ENCODE data around the gene METAP1D. TPM values are rescaled to one million over a fixed set of nuclear protein-coding genes. Genes with fewer than 3 reads are reported as not detected.

The METAP1D gene
- total RNA-seq, 1 experiment from 2014 or later: 4.7 TPM

GRCh38 chr2:172095905-172096625, 96.3 kb downstream of the METAP1D start:
- DNase-seq (ENCODE audit: low spot score): no peak

GRCh38 chr2:172096626-172097547, 97.1 kb downstream of the METAP1D start:
- DNase-seq (ENCODE audit: low spot score) (no peak), ATAC-seq (peak; percentile 3; the same call in 1 of the 2 replicates)
- Mint-ChIP-seq H3K4me3 (peak overlapping the region; percentile 72), H3K4me1 (peaks cover 56% of the 10 kb centered on the region), H3K27ac (no peak overlapping the region), H3K36me3 (no peaks in the 10 kb centered on the region), H3K9me3 (no peaks in the 10 kb centered on the region), H3K27me3 (ENCODE audit: low read depth) (peaks cover 100% of the 10 kb centered on the region)
- CTCF ChIA-PET: interaction anchor here (1.2 to 5.1 kb wide), 6 partner anchors 10 to 30 kb away, joined by 3 to 47 read pairs (median 18); partner anchors contain the start of gene DLX1
- TF ChIP-seq RORB (CRISPR knock-in tag; IDR thresholded peaks at IDR 0.05): no peak
- TF ChIP-seq FOXJ3 (CRISPR knock-in tag; IDR thresholded peaks at IDR 0.05; ENCODE audit: borderline replicate concordance): no peak
- TF ChIP-seq PRDM15 (CRISPR knock-in tag; IDR thresholded peaks at IDR 0.05): peak; percentile 85
- TF ChIP-seq TP53 (CRISPR knock-in tag; IDR thresholded peaks at IDR 0.05): no peak
- TF ChIP-seq SP1 (CRISPR knock-in tag; conservative IDR thresholded peaks at IDR 0.05): no peak
- no peak for TF ChIP-seq MAX (CRISPR knock-in tag; IDR thresholded peaks at IDR 0.05)
- TF ChIP-seq AFF4 (CRISPR knock-in tag; IDR thresholded peaks at IDR 0.05; ENCODE audit: borderline replicate concordance): no peak
- TF ChIP-seq RELA (CRISPR knock-in tag; IDR thresholded peaks at IDR 0.05; ENCODE audit: borderline replicate concordance): peak; percentile 54; the same call in 1 of the 2 replicates
- TF ChIP-seq AR (CRISPR knock-in tag; IDR thresholded peaks at IDR 0.05): no peak
- TF ChIP-seq FOXP1 (CRISPR knock-in tag; IDR thresholded peaks at IDR 0.05; ENCODE audit: borderline replicate concordance): 0 out of 2 replicates have a peak, but pooled peaks have one; percentile 30
- TF ChIP-seq ATF6 (CRISPR knock-in tag; IDR thresholded peaks at IDR 0.05): no peak
- POLR2A ChIA-PET: interaction anchor here (0.6 to 2.5 kb wide), 3 partner anchors 10 to 14 kb away, joined by 3 to 13 read pairs (median 3); partner anchors contain the start of gene DLX1

More at GRCh38 chr2:172095905-172096625, 96.3 kb downstream of the METAP1D start:
- H3K4me1 Mint-ChIP-seq: peaks cover 50% of the 10 kb centered on the region
- ChIA-PET POLR2A (interaction anchor here (1.2 to 2.5 kb wide), 2 partner anchors 9 to 12 kb away, joined by 3 to 13 read pairs; partner anchors contain the start of gene DLX1), CTCF (interaction anchor here (0.6 to 5.1 kb wide), 12 partner anchors 9 to 517 kb away, joined by 3 to 47 read pairs (median 4); partner anchors contain the start of gene DLX1)
- TF ChIP-seq GRHL2 (CRISPR knock-in tag; IDR thresholded peaks at IDR 0.05; ENCODE audit: insufficient replicate concordance, severe bottlenecking) (no peak), JAZF1 (CRISPR knock-in tag; IDR thresholded peaks at IDR 0.05) (no peak), ZNF317 (CRISPR knock-in tag; IDR thresholded peaks at IDR 0.05; ENCODE audit: borderline replicate concordance, low read depth) (no peak), OVOL2 (CRISPR knock-in tag; IDR thresholded peaks at IDR 0.05; ENCODE audit: borderline replicate concordance) (no peak), GABPB1 (CRISPR knock-in tag; IDR thresholded peaks at IDR 0.05) (0 out of 2 replicates have a peak, but pooled peaks have one; percentile 6)
- H3K27me3 Mint-ChIP-seq (ENCODE audit: low read depth): peaks cover 100% of the 10 kb centered on the region
- H3K36me3 Mint-ChIP-seq: no peaks in the 10 kb centered on the region
- H3K27ac Mint-ChIP-seq: no peak overlapping the region
- ATAC-seq: peak; percentile 1; the same call in 1 of the 2 replicates
- H3K4me3 Mint-ChIP-seq: peak overlapping the region; percentile 72
- H3K9me3 Mint-ChIP-seq: no peaks in the 10 kb centered on the region

Data from WTC11 (cell line).